ENCODE measurements around the gene DPYSL4.
A peak's percentile ranks its signal among the peaks of the same experiment; 100 is the strongest.

Gene DPYSL4

GRCh38 chr10:132236881-132237280, 50.1 kb downstream of the DPYSL4 start:
- H2BK12ac ChIP-seq (ENCODE audit: low read length) = no peak overlapping the region
- no peaks in the 10 kb centered on the region for H3K27me3 ChIP-seq (ENCODE audit: insufficient read depth, low read length)
- no peak overlapping the region for H3K23ac ChIP-seq (ENCODE audit: low read length)
- no peak overlapping the region for H4K91ac ChIP-seq (ENCODE audit: low read depth, low read length)
- H2AFZ ChIP-seq (ENCODE audit: insufficient read depth, low read length, poor library complexity) = no peak overlapping the region
- no peak overlapping the region for H3K4ac ChIP-seq (ENCODE audit: low read depth, low read length)
- H3K4me2 ChIP-seq (ENCODE audit: low read length) = no peak overlapping the region
- H3K14ac ChIP-seq (ENCODE audit: low read length) = no peak overlapping the region
- no peak overlapping the region for H3K9ac ChIP-seq (ENCODE audit: low read length)
- H2BK5ac ChIP-seq (ENCODE audit: low read depth, low read length, poor library complexity) = no peak overlapping the region
- no peaks in the 10 kb centered on the region for H3K79me1 ChIP-seq (ENCODE audit: low read length)
- DNase-seq = no peak
- no peaks in the 10 kb centered on the region for H3K79me2 ChIP-seq (ENCODE audit: control insufficient read depth, insufficient read depth, low read length, poor library complexity)
- H3K18ac ChIP-seq (ENCODE audit: low read length) = no peak overlapping the region
- H4K8ac ChIP-seq (ENCODE audit: low read depth, low read length) = no peak overlapping the region
- H3K27ac ChIP-seq (ENCODE audit: low read depth, low read length) = no peak overlapping the region
- no peaks in the 10 kb centered on the region for H3K36me3 ChIP-seq (ENCODE audit: control insufficient read depth in 1 of 2, insufficient read depth in 2 of 2, low read length in 2 of 2)
- no peak overlapping the region for H3K4me3 ChIP-seq (ENCODE audit: low read depth, low read length)
- WGBS (ENCODE audit: extremely low coverage, insufficient coverage, insufficient read length) = no CpG with 5 or more reads among the region's 13 CpGs
- H3K4me1 ChIP-seq (ENCODE audit: control insufficient read depth in 1 of 2, insufficient read depth in 2 of 2, low read length in 2 of 2) = peaks cover 9 to 11% of the 10 kb centered on the region in 2 experiments
- no peak overlapping the region for H4K12ac ChIP-seq (ENCODE audit: low read depth, low read length)
- H2BK120ac ChIP-seq (ENCODE audit: insufficient read depth, low read length, poor library complexity) = no peak overlapping the region
- H3K9me3 ChIP-seq (ENCODE audit: insufficient read depth, low read depth, low read length) = no peaks in the 10 kb centered on the region
- H2AK5ac ChIP-seq (ENCODE audit: low read length) = no peak overlapping the region

GRCh38 chr10:132237396-132237795, 50.6 kb downstream of the DPYSL4 start:
- Histone ChIP-seq H3K4me1 (ENCODE audit: control insufficient read depth in 1 of 2, insufficient read depth in 2 of 2, low read length in 2 of 2) (peaks cover 9 to 11% of the 10 kb centered on the region in 2 experiments), H3K14ac (ENCODE audit: low read length) (no peak overlapping the region), H2BK120ac (ENCODE audit: insufficient read depth, low read length, poor library complexity) (no peak overlapping the region), H3K4ac (ENCODE audit: low read depth, low read length) (no peak overlapping the region), H2AK5ac (ENCODE audit: low read length) (no peak overlapping the region), H2BK12ac (ENCODE audit: low read length) (no peak overlapping the region), H3K9me3 (ENCODE audit: insufficient read depth, low read depth, low read length) (no peaks in the 10 kb centered on the region), H4K91ac (ENCODE audit: low read depth, low read length) (no peak overlapping the region), H3K36me3 (ENCODE audit: control insufficient read depth in 1 of 2, insufficient read depth in 2 of 2, low read length in 2 of 2) (no peaks in the 10 kb centered on the region), H4K8ac (ENCODE audit: low read depth, low read length) (no peak overlapping the region), H3K9ac (ENCODE audit: low read length) (no peak overlapping the region), H4K12ac (ENCODE audit: low read depth, low read length) (no peak overlapping the region), H3K27me3 (ENCODE audit: insufficient read depth, low read length) (no peaks in the 10 kb centered on the region), H3K18ac (ENCODE audit: low read length) (no peak overlapping the region), H3K4me3 (ENCODE audit: low read depth, low read length) (no peak overlapping the region), H3K27ac (ENCODE audit: low read depth, low read length) (no peak overlapping the region), H3K79me1 (ENCODE audit: low read length) (no peaks in the 10 kb centered on the region), H2BK5ac (ENCODE audit: low read depth, low read length, poor library complexity) (no peak overlapping the region), H3K4me2 (ENCODE audit: low read length) (no peak overlapping the region), H3K79me2 (ENCODE audit: control insufficient read depth, insufficient read depth, low read length, poor library complexity) (no peaks in the 10 kb centered on the region), H2AFZ (ENCODE audit: insufficient read depth, low read length, poor library complexity) (no peak overlapping the region), H3K23ac (ENCODE audit: low read length) (no peak overlapping the region)
- no peak for DNase-seq
- no CpG with 5 or more reads among the region's 15 CpGs for WGBS (ENCODE audit: extremely low coverage, insufficient coverage, insufficient read length)

GRCh38 chr10:132237871-132238270, 51.1 kb downstream of the DPYSL4 start:
- peaks cover 9 to 11% of the 10 kb centered on the region in 2 experiments for H3K4me1 ChIP-seq (ENCODE audit: control insufficient read depth in 1 of 2, insufficient read depth in 2 of 2, low read length in 2 of 2)
- H3K14ac ChIP-seq (ENCODE audit: low read length) = peak overlapping the region; percentile 39
- no peak overlapping the region for H2AK5ac ChIP-seq (ENCODE audit: low read length)
- no peak overlapping the region for H2BK120ac ChIP-seq (ENCODE audit: insufficient read depth, low read length, poor library complexity)
- H3K9me3 ChIP-seq (ENCODE audit: insufficient read depth, low read depth, low read length) = no peaks in the 10 kb centered on the region
- no peak overlapping the region for H3K18ac ChIP-seq (ENCODE audit: low read length)
- H3K4ac ChIP-seq (ENCODE audit: low read depth, low read length) = no peak overlapping the region
- H4K91ac ChIP-seq (ENCODE audit: low read depth, low read length) = no peak overlapping the region
- H3K79me1 ChIP-seq (ENCODE audit: low read length) = no peaks in the 10 kb centered on the region
- H3K4me2 ChIP-seq (ENCODE audit: low read length) = no peak overlapping the region
- no peaks in the 10 kb centered on the region for H3K36me3 ChIP-seq (ENCODE audit: control insufficient read depth in 1 of 2, insufficient read depth in 2 of 2, low read length in 2 of 2)
- WGBS (ENCODE audit: extremely low coverage, insufficient coverage, insufficient read length) = no CpG with 5 or more reads among the region's 9 CpGs
- H2AFZ ChIP-seq (ENCODE audit: insufficient read depth, low read length, poor library complexity) = no peak overlapping the region
- no peak overlapping the region for H2BK12ac ChIP-seq (ENCODE audit: low read length)
- no peak overlapping the region for H3K9ac ChIP-seq (ENCODE audit: low read length)
- no peak overlapping the region for H4K8ac ChIP-seq (ENCODE audit: low read depth, low read length)
- no peak overlapping the region for H3K4me3 ChIP-seq (ENCODE audit: low read depth, low read length)
- H4K12ac ChIP-seq (ENCODE audit: low read depth, low read length) = no peak overlapping the region
- DNase-seq = no peak
- no peak overlapping the region for H3K27ac ChIP-seq (ENCODE audit: low read depth, low read length)
- no peaks in the 10 kb centered on the region for H3K27me3 ChIP-seq (ENCODE audit: insufficient read depth, low read length)
- no peak overlapping the region for H3K23ac ChIP-seq (ENCODE audit: low read length)
- no peak overlapping the region for H2BK5ac ChIP-seq (ENCODE audit: low read depth, low read length, poor library complexity)
- no peaks in the 10 kb centered on the region for H3K79me2 ChIP-seq (ENCODE audit: control insufficient read depth, insufficient read depth, low read length, poor library complexity)

GRCh38 chr10:132238371-132239125, 51.8 kb downstream of the DPYSL4 start:
- H2BK12ac ChIP-seq (ENCODE audit: low read length) = no peak overlapping the region
- no peak overlapping the region for H3K4ac ChIP-seq (ENCODE audit: low read depth, low read length)
- H2AFZ ChIP-seq (ENCODE audit: insufficient read depth, low read length, poor library complexity) = no peak overlapping the region
- no CpG with 5 or more reads among the region's 17 CpGs for WGBS (ENCODE audit: extremely low coverage, insufficient coverage, insufficient read length)
- H4K12ac ChIP-seq (ENCODE audit: low read depth, low read length) = no peak overlapping the region
- no peak overlapping the region for H3K9ac ChIP-seq (ENCODE audit: low read length)
- no peaks in the 10 kb centered on the region for H3K36me3 ChIP-seq (ENCODE audit: control insufficient read depth in 1 of 2, insufficient read depth in 2 of 2, low read length in 2 of 2)
- H3K4me3 ChIP-seq (ENCODE audit: low read depth, low read length) = peak overlapping the region; percentile 0
- H2BK5ac ChIP-seq (ENCODE audit: low read depth, low read length, poor library complexity) = no peak overlapping the region
- H4K8ac ChIP-seq (ENCODE audit: low read depth, low read length) = no peak overlapping the region
- H3K4me1 ChIP-seq (ENCODE audit: control insufficient read depth in 1 of 2, insufficient read depth in 2 of 2, low read length in 2 of 2) = peaks cover 9 to 11% of the 10 kb centered on the region in 2 experiments
- H3K27me3 ChIP-seq (ENCODE audit: insufficient read depth, low read length) = no peaks in the 10 kb centered on the region
- H2AK5ac ChIP-seq (ENCODE audit: low read length) = no peak overlapping the region
- H3K79me2 ChIP-seq (ENCODE audit: control insufficient read depth, insufficient read depth, low read length, poor library complexity) = no peaks in the 10 kb centered on the region
- no peak overlapping the region for H3K27ac ChIP-seq (ENCODE audit: low read depth, low read length)
- H3K79me1 ChIP-seq (ENCODE audit: low read length) = no peaks in the 10 kb centered on the region
- no peak overlapping the region for H3K4me2 ChIP-seq (ENCODE audit: low read length)
- no peaks in the 10 kb centered on the region for H3K9me3 ChIP-seq (ENCODE audit: insufficient read depth, low read depth, low read length)
- H3K18ac ChIP-seq (ENCODE audit: low read length) = no peak overlapping the region
- no peak overlapping the region for H3K14ac ChIP-seq (ENCODE audit: low read length)
- DNase-seq = no peak
- no peak overlapping the region for H4K91ac ChIP-seq (ENCODE audit: low read depth, low read length)
- H2BK120ac ChIP-seq (ENCODE audit: insufficient read depth, low read length, poor library complexity) = no peak overlapping the region
- H3K23ac ChIP-seq (ENCODE audit: low read length) = no peak overlapping the region
